Coronary artery (tissue), 2 donors: ENCODE measurements around the gene PCDH9.

Source experiments
- DNase-seq: peaks from one replicate; pipeline ENCODE4 v3.0.0-alpha.2; 2017; ENCODE audit warnings: low spot score
- H3K27ac ChIP-seq, 2 donors: fragments of 200-600 bp; sonication (generic); one replicate each; pipeline ENCODE4 v1.5.1; 2016 to 2019
- H3K4me3 ChIP-seq: fragments of 200-600 bp; sonication (generic); 2 replicates; pipeline ENCODE4 v1.5.1; 2016; ENCODE audit warnings: mild to moderate bottlenecking, moderate library complexity
- TF ChIP-seq, protein P1 (sequence below): fragments of 200-600 bp; sonication (generic); IDR thresholded peaks from one replicate; pipeline ENCODE4 v1.5.1; 2019; ENCODE audit warnings: antibody characterized with exemption

Gene PCDH9

DNA sequence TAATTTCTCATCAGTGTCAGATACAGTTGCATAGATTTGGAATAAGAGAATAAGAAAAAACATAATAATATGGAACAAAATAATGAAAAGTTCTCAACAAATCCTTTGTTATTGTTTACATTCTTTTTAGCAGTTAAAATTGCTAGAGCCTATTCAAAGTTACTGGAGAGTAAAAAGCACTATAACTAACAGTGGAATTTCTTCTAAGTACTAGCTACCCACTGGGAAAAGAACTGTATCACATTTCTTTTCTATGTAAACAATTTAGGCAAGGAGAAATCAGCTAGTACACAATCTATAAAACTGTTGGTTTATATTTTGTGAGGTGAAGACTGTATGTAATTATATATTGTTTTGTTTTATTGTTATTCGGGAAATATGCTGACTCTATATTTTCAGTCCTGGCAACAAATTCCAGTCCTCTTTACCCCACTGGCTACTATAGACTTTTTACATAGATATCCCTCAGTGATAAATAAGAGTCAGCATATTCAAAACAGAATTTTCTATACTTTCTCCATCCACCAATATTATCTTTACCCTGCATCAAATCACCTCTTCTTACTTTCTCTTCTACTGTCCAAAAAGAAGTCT is 222.0 kb downstream of the PCDH9 start:
- TF ChIP-seq, protein P1, sequence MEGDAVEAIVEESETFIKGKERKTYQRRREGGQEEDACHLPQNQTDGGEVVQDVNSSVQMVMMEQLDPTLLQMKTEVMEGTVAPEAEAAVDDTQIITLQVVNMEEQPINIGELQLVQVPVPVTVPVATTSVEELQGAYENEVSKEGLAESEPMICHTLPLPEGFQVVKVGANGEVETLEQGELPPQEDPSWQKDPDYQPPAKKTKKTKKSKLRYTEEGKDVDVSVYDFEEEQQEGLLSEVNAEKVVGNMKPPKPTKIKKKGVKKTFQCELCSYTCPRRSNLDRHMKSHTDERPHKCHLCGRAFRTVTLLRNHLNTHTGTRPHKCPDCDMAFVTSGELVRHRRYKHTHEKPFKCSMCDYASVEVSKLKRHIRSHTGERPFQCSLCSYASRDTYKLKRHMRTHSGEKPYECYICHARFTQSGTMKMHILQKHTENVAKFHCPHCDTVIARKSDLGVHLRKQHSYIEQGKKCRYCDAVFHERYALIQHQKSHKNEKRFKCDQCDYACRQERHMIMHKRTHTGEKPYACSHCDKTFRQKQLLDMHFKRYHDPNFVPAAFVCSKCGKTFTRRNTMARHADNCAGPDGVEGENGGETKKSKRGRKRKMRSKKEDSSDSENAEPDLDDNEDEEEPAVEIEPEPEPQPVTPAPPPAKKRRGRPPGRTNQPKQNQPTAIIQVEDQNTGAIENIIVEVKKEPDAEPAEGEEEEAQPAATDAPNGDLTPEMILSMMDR = no peak
- no peak for DNase-seq
- no peak overlapping the region for H3K4me3 ChIP-seq
- H3K27ac ChIP-seq = no peak overlapping the region

DNA sequence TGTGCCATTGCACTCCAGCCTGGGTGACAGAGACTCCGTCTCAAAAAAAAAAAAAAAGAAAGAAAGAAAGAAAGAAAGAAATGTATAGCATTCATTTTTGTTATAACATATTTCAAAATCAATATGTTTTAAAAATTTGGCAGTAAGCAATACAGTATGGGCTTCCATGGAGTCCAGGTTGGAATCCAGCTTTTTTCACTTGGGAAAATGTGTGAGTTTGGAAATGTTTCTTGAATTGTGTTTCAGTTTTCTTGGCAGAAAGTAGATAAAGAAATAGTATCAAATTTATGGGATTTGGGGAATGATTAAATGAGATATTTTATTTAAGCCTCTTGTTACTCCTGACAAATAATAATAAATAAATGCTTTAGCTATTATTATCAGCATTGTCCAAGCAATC is 225.6 kb downstream of the PCDH9 start:
- DNase-seq = no peak

DNA sequence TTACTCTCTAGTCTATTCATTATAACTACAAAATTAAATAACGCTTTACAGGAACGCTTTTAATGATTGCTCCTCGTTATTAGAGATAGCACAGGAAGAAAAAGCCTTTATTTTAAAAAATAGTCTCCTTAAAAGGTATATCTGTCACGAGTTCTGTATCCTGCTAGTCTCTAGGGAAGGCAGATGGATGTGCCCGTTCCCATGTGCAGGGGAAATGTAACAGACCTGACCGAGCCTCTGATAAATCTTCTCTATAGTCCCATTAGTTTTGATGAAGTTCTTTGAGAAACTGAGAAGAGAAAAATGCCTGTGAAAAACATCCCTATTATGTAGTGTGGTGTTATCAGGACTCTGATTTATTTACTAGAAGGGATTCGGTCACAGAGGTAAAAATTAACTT is 226.4 kb downstream of the PCDH9 start:
- TF ChIP-seq, protein P1 = no peak

More for the DNA sequence above, 225.6 kb downstream of the PCDH9 start:
- Histone ChIP-seq H3K27ac (no peak overlapping the region), H3K4me3 (no peak overlapping the region)
- TF ChIP-seq, protein P1 = no peak

DNA sequence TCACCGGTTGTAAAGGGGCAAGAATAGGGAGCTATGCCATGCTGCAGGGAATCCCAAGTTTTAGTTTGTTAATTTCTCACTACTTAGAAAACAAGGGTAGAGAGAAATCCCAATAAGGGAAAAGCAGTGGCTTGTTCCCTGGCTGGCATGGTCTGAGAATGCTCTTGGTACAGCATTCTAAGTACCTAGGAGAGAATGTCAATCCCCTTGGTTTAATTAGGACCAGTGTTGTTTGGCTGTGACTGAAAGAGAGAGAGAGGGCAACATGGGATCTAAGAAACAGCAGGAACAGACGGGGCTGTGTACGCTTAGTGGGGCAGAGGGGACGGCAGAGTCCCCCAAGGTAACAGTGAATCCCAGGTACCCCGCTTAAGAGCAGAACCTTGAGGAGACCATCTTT is 228.8 kb downstream of the PCDH9 start:
- TF ChIP-seq, protein P1 = no peak
- no peak overlapping the region for H3K27ac ChIP-seq
- no peak for DNase-seq
- H3K4me3 ChIP-seq = no peak overlapping the region

More for the DNA sequence above, 226.4 kb downstream of the PCDH9 start:
- DNase-seq = no peak
- no peak overlapping the region for H3K4me3 ChIP-seq
- no peak overlapping the region for H3K27ac ChIP-seq

DNA sequence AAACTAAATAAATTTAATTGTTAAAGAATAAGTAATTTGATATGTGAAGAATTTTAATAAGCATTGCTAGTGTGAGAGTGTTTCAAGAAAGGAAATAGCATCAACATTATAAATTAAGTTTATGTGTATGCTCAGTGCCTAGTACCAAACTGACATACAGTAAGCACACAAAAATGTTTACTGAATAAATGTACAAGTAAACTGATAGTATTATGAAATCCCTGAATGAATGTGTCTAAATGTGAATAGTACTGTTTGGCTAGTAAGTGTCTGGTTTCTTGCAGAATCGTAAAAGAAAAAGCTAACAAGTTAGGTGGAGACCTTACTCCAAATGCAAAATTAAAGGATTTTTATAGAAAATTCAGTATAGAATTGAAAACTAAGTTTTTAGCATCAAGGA is 233.6 kb downstream of the PCDH9 start:
- no peak for DNase-seq
- H3K4me3 ChIP-seq = no peak overlapping the region
- no peak overlapping the region for H3K27ac ChIP-seq
- TF ChIP-seq, protein P1 = no peak

DNA sequence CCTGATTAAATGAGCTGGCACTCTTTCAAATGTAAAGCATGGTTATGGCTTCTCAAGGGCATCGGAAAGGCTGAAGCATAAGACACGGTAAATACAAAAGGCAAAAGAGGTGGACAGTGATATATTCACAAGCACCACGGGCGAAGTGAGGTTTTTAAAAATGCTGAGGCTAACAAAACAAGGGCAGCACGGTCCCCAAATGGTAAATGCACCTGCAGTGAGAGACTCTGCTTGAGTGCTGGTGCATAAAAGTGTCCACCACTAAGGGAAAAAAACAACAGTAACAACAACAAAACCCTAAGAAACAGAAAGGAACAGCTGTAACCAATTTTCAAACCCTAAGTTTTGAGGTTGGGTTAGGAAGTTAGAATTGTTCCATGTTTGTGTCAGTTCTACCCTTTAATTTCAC is 234.9 kb downstream of the PCDH9 start:
- DNase-seq = no peak
- H3K27ac ChIP-seq = no peak overlapping the region
- TF ChIP-seq, protein P1 = no peak
- no peak overlapping the region for H3K4me3 ChIP-seq

DNA sequence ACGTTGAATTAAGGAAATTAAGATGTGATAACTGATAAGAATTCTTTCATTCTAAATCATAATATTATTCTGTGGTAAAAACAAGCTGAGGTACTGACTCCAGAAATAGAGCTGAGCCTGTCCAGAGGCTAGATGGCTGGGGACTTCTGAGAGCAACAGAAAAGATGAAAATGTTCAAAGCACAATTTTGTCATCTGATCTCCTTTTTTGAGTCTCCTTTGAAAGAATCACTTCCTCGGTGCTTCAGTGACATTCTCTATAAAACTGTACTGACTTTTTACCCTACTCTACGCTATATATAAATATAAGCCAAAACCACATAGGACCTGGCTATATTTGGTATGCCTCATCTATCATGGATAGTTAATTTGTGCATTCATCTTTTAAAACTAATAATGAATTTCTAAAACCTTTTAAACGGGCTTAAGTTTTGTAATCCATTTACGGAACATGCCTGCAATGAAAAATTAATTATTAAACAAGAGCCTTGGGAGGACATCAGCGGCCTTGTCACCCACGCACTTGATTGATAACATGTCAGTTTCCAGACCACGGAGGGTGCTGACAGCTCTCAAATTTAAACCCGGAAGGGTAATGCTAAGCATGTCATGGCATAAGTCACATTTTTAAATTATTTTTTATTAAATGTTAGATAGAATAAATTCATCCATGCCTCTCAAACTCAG is 235.5 kb downstream of the PCDH9 start:
- no peak for DNase-seq
- no peak overlapping the region for H3K27ac ChIP-seq
- TF ChIP-seq, protein P1 = no peak
- peak overlapping the region; percentile 61 for H3K4me3 ChIP-seq
